Smooth muscle cell of the umbilical artery (primary cell): Measurements from ENCODE around the gene MAGI2. TPM values are rescaled to one million over a fixed set of nuclear protein-coding genes. Genes with fewer than 3 reads are reported as not detected.

Experiments
- total RNA-seq: library from RNA; depleted of rRNA; stranded (reverse); fragments of >200 nt; gene quantifications from 2 replicates; pipeline ENCODE4 v1.2.3, GENCODE V29; 2014

Gene MAGI2
- 10.1 and 16.0 TPM in 2 replicates for total RNA-seq

DNA sequence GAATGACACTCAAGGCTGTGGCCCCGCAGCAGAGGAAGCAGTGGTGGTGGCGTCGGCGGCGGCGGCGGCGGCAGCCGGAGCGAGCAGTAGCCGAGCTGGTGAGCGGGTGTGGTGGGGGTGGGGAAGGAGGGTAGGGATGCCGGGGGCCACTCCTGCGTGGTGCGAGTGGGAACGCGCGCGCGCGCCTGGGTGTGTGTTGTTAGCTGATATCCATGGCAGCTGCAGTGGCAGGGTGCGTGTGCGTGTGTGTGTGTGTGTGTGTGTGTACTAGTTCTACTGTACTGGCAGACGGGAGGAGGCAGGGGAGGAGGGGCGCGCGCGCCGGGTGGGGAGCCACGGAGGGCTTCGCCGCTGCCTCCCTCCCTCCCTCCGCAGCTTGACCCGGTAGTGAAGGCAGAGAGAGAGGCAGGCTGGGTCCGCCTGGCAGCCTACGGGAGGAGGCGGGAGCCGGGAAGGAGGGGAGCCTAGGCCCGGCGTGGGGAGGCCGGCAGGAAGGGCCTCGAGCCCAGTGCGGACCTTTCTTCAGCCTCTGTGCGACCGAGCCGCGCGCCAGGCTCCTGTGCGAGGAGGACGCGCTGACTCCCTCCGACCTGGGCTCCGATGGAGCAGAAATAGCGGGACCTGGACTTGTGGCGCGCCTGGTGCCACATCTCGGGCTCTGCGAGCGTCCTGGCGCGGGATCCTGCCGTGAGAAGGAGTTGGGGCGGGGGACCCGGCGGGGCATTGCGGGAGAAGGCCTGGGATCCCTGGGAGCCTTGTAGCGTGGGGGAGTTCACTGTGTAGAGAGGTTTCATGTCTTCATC lies at the start of gene MAGI2:
Gene MAGI2, minus strand, starts transcription at position 110 of the 803 bp plus-strand sequence. CDS start 347 bp downstream, outside the sequence.

